OCI-LY7 (cell line): ENCODE data around the gene TIMM23.

Experiments
- CTCF ChIP-seq: fragments of 200-600 bp; sonication (generic); conservative IDR thresholded peaks from 2 replicates; pipeline ENCODE4 v1.5.1; 2014; ENCODE audit warnings: mild to moderate bottlenecking, antibody characterized with exemption, low read length, moderate library complexity, mixed read lengths
- EZH2phosphoT487 ChIP-seq: fragments of 200-600 bp; sonication (generic); IDR thresholded peaks from 2 replicates; pipeline ENCODE4 v1.6.1; 2018; ENCODE audit warnings: low read depth, borderline replicate concordance, mild to moderate bottlenecking, mixed run types, antibody characterized with exemption, low read length, moderate library complexity, mixed read lengths

GRCh38 chr10:46022978-46023702, 50.9 kb downstream of the TIMM23 start:
- peak; percentile 33; the same call in 1 of the 2 replicates for TF ChIP-seq CTCF
- no peak for TF ChIP-seq EZH2phosphoT487
